HL-60/S4 treated with retinoic acid at 250 ng/mL for 4 days and 3 days (cell line): ENCODE measurements around the gene DAZL.

Experiments
- in situ Hi-C: fragments of 300-500 bp; cut with MboI; formaldehyde crosslinking; loops from 2 replicates; pipeline ENCODE4 v1.7.0; 2022; ENCODE audit warnings: low sequenced_read_pairs

Gene DAZL

DNA sequence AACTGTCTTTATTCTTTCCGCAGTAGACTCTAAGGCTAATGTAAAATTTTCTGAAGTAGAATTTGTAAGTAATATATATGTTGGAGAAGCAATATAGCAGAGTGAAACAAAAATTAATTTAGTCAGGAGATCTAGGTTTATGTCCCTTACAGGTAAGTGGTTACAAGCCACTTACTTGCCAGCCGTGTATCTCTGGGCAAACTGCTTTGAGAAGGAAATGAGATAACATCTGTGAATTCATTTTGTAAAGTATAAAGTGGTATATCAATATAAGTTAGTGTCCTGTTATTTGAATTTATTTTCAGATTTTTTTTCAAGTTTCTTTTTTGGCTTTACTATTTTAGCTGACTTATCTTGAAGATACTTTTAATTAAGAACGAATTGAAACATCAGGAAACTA is 5.5 kb downstream of the DAZL start:
- in situ Hi-C loops: loop anchor here (25.0 kb wide), 3 partner anchors 638 to 1238 kb away; no protein-coding TSS in a partner anchor

DNA sequence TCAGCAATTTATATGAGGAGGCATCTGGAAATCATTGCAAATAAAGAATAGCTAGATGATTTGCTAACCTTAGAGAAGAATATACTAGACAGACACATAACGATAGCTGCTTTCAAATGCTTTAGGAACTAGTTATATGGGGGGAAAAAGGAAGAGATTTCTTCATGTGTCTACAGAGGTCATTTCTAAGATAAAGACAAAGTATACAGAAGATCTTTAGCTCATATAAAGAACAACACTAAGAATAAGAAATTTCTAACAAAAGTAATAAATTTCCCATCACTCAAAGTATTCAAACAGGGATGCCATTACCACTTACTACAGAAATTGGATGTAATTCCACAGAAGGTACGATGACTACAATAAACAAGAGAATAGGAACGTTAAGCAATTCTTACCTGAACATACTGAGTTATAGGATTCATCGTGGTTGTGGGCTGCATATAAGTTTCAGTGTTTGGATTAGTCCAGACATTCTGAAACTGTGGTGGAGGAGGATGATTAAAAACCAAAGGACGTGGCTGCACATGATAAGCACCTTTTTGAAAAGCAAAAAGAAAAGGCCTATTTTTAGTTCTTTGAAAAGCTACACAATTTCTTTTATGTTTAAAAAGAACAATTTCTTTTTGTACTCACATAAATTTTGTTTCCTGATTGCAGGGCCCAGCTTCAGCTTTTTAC is 8.7 kb downstream of the DAZL start:
- in situ Hi-C loops: loop anchor here (25.0 kb wide), 1 partner anchor 816 kb away; no protein-coding TSS in a partner anchor

DNA sequence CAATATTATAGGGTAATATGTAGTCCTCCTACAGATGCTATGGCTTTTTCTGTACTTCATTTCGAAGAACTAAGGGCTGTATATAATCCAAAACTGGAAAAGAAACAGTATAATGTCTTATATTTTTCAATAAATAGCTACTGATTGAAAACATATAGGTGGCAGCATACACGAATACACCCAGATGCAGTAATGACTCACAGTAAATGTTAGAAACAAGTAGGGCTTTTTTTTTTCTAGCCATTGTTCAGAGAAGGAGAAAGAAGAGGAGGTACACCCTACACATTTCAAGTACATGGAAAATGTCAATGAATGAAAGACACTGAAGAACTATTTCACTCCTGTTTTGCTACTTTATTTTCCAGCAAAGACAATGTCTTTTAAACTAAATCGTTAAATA is 9.4 kb downstream of the DAZL start:
- in situ Hi-C loops: loop anchor here (25.0 kb wide), 1 partner anchor 817 kb away; no protein-coding TSS in a partner anchor

DNA sequence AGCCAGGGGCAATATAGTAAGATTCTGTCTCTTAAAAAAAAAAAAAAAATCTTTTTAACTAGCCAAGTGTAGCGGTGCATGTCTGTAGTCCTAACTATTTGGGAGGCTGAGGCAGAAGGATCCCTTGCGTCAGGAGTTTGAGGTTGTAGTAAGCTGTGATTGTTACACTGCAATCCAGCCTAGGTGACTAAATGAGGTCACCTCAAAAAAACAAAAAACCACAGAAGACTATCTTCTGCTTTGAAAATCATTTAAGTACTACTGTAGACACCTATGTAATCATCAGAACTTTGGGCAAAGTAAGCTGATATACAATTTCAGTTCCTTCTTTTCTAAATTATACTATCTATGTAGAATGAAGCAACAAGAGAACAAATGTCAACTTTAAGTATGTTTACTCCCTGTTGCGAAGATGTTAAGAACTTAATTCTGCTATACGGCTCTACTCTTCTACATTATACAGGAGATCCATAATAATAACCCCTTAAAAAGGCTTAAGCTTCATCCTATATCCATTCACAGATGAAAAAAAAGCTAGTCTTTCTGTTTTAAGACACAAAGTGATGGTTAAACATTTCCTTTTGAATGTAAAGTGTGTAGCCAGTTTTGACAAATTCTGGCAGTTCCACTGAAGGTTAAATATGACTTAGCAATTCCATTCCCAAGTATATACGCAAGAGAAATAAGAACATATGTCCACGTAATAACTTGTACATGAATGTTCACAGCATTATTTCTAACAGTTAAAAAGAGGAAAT is 15.2 kb downstream of the DAZL start:
- in situ Hi-C loops: loop anchor here (25.0 kb wide), 1 partner anchor 822 kb away; no protein-coding TSS in a partner anchor

DNA sequence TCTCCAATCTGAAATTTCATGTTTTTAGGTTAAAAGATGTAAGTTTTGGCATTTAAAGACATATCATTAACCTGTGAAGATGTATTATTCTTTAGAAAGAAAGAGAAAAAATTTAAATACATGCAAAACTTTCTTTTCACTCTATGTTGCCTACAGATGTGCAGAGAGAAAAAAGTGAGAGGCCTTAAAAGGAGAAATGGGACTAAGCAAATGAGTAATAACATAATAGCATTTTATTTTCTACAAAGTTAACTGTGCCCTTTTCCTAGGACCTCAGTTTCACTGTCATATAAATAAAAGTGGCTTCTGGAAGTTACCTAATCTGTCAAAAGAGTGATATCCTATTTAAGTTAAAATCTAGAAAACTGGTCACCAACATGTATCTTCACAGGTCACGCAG is 16.1 kb downstream of the DAZL start:
- in situ Hi-C loops: loop anchor here (25.0 kb wide), 1 partner anchor 823 kb away; no protein-coding TSS in a partner anchor

DNA sequence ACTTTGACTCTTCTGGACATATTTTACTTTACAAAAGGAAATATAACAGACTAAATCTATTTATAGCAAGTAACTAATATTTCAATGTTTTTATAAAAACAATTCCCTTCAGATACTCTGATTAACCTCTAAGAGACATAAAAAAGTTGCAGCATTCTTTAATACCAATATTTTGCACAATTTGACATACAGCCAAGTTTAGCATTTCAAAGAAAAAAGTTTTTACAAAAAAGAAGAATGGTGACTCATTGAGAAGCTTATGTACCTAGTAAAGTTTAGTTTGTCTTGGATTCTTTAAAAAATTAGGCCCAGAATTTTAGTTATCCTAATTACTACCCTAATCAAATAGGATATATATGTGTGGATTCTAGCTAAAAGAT is 17.6 kb downstream of the DAZL start:
- in situ Hi-C loops: loop anchor here (25.0 kb wide), 1 partner anchor 825 kb away; no protein-coding TSS in a partner anchor

DNA sequence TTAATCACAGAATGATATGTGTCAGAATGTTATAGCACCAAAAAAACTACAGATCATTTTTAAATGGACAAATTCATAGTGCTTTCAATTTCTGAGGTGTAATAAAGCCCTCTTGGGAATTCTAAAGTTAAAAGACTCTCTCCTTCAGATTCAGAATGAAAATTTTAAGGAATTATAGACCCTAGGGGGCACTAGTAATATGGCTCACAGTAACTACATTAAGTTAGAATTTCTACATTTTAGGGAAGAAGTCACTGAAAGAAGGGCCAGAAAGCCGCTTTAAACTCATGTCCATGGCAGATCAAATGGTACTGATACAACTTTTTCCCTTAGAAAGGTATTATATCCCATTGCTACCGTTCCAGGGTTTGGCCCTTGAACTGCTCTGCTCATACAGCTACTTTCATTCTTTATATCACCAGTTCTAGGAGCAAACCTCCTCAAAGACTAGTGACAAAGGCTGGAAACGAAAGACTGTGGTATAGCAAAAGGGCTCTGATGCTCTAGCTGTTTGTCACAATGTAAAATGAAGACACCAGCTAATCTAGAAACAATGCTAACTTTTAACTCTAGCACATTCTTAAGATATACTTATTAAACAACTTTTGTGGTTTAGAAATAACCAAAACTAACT is 18.1 kb downstream of the DAZL start:
- in situ Hi-C loops: loop anchor here (25.0 kb wide), 1 partner anchor 825 kb away; no protein-coding TSS in a partner anchor

DNA sequence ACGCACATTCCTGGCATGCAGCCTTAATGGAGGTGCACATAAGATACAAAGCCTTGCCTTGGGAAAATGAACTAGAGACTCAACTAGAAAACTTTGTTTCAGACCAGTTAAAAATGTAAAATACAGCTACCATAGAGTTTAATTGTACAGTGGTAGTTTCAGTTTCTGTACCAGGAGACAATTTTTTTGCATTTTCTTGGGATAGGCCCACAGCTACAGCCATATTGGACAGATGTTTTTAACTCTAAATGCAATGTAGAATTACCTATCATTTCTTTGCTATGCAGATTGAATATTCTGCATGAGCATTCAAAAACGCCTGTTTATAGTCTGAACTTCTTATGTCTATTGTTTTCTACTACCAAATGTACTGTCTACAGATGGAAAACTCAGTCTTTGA is 20.3 kb downstream of the DAZL start:
- in situ Hi-C loops: loop anchor here (25.0 kb wide), 1 partner anchor 827 kb away; no protein-coding TSS in a partner anchor

DNA sequence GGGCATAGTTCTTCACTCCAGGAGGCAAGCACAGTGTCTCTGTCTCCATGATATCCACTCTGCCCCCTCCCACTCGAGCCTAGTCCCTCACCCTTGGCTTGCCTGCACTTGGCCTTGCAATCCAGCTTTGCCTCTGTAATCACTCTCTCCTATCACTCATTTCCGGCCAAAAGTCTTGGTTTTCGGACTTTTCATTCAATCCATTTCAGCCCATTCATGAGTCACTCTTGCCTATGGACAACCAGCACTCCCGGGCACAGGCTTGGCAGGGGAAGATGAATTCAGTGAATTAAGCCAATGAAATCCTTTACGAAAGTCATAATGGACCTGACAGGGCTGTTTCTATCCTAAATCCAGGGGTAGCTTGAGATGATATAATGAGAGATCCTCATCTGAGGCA is 21.7 kb downstream of the DAZL start:
- in situ Hi-C loops: loop anchor here (25.0 kb wide), 1 partner anchor 829 kb away; no protein-coding TSS in a partner anchor

DNA sequence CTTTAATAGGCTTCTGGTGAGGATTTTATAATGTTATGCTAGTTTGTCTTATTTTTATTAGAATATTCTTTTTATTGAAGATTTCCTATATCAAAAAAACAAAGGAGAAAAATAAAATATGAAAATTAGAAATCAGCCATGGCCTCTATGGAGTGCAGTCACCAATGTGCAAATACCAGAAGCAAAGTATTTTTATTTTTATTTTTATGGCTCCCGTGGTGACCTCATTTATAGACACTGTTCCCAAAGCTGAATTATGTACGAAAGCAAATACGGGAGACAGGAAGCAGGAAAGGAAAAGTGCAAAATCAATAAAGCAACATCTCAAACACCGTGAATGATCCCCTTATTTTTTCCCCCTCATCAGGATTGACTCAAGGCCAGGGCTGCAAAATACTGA is 35.1 kb downstream of the DAZL start:
- in situ Hi-C loops: no loop called here

DNA sequence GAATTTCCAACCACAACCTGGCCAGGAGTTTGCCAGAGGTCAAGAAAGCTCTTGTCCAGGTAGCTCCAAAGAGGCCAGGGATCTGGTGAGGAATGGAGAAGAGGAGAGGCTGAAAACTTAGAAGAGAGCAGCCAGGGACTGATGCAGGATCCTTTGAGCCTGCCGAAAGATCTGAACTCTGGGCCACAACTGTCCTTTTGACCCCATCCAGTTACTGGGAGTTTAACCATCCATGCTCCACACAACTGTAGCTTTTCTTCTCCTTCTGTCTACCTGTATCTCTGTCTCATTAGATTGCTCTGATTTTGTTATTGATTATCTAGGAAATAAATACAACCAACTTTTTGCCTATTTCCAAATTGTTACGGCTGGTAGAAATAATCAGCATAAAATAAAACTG is 36.7 kb downstream of the DAZL start:
- in situ Hi-C loops: no loop called here

DNA sequence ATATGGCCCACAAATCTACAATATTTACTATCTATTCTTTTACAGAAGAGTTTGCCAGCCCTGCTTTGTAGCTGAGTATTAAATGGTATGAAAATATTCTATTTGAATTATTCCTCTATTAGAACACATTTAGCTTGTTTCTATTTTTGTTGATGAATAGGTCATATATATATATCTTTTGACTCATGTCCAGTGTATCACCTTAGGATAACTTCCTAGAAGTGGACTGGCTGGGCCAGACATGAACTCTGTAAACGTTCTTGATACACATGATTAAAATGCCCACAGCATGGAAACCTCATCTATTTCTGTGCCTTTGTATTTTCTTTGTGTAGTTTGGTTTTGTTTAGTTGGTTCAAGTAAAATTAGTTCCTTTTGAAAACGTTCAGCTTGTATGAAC is 37.1 kb downstream of the DAZL start:
- in situ Hi-C loops: no loop called here

DNA sequence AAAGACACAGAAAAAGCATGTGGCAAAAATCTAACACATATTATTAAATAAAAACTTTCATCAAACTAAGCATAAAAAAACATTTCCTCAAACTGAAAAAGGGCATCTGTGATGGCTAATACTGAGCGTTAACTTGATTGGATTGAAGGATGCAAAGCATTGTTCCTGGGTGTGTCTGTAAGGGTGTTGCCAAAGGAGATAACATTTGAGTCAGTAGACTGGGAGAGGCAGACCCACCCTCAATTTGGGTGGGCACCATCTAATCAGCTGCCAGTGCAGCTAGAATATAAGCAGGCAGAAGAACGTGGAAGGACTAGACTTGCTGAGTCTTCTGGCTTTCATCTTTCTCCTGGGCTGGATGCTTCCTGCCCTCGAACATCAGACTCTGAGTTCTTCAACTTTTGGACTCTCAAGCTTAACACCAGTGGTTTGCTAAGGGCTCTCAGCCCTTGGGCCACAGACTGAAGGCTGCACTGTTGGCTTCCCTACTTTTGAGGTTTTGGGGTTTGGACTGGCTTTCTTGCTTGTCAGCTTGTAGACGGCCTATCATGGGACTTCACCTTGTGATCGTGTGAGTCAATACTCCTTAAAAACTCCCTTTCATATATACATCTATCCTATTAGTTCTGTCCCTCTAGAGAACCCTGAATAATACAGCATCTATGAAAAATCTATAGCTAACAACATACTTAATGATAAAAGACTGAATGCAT is 45.4 kb downstream of the DAZL start:
- in situ Hi-C loops: loop anchor here (10.0 kb wide), 1 partner anchor 275 kb away; no protein-coding TSS in a partner anchor

DNA sequence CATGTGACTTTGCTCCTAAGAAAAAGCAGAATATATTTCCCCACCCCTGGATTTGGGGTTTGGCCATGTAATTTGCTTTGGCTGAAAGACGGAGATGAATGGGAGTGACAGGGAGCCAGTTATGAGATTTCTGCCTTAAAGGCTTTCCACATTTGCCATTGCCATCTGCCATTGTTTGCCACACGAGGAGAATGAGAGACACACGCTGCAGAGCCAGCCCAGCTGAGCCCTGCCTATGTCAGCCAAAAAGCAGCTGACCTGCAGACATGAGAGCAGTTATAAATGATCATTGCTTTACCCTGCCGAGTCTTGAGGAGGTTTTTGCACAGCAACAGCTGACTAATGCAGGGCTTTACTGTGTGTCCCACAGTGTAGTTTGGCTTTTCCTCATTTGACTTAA is 51.1 kb downstream of the DAZL start:
- in situ Hi-C loops: loop anchor here (10.0 kb wide), 1 partner anchor 269 kb away; no protein-coding TSS in a partner anchor

DNA sequence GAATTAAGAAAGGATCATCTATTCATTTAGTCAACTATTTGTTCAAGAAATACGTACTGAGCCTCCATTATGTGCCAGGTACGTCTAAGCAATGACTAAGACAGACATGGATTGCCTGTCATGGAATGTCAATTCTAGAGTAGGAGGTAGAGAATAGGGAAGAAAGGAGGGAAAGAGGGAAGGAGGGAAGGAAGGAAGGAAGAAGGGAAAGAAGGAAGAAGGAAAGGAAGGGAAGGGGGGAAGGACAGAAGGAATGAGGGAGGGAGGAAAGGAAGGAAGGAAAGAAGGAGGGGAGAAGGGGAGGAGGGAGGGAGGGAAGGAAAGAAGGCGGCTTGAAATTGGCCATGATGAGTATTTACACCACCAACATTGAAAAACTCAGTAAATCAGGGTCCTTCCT is 52.5 kb downstream of the DAZL start:
- in situ Hi-C loops: loop anchor here (10.0 kb wide), 1 partner anchor 268 kb away; no protein-coding TSS in a partner anchor

DNA sequence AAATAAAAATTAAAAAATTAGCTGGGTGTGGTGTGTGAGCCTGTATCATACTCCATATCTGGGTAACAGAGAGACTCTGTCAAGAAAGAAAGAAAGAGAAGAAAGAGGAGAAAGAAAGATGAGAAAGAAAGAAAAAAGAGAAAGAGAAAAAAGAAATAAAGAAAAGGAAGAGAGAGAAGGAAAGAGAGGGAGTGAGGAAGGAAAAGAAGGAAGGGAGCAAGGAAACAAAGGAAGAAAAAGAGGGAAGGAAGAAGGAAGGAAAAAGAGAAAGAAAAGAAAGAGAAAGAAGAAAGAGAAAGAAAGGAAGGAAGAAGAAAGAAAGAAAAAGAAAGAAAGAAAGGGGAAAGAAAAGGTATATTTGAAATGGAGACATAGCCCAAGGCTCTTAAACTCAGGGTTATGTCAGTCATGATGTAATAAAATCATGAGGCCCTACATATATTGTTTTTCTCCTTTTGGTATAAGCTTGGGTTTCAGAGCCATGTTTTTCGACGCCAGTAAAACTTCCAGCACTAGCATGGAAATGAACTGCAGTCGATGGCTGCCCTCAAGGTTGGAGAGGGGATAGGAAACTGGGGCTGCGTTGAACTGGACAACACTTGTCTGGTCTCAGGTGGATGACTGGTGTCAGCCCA is 53.8 kb downstream of the DAZL start:
- in situ Hi-C loops: loop anchor here (10.0 kb wide), 1 partner anchor 267 kb away; no protein-coding TSS in a partner anchor

DNA sequence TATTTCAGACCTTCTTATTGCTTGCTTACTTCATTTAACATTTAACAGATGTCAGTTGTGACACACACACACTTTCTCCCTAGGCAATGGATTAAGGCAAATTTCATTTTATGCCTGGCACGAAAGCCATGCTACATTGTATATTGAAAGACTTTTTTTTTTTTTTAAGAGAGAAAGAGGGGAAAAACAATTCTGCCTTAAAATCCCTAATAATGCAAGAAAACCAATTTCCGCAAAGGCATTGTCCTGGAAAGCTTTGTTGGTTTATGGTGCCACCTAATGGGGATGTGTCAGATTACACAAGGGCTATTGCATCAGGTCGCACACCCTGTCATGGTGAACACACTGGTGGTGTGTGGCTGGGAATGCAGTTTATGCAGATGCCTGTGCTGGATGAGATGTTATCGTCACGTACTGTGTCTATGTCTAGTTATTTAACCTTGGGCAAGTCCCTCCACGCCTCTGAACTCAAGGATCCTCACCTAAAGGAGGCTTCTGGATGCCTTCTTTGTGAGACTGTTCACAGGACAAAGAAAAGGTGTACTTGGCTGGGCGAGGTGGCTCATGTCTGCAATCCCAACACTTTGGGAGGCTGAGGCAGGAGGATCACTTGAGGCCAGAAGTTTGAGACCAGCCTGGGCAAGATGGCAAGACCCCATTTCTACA is 54.4 kb downstream of the DAZL start:
- in situ Hi-C loops: loop anchor here (10.0 kb wide), 1 partner anchor 266 kb away; no protein-coding TSS in a partner anchor

DNA sequence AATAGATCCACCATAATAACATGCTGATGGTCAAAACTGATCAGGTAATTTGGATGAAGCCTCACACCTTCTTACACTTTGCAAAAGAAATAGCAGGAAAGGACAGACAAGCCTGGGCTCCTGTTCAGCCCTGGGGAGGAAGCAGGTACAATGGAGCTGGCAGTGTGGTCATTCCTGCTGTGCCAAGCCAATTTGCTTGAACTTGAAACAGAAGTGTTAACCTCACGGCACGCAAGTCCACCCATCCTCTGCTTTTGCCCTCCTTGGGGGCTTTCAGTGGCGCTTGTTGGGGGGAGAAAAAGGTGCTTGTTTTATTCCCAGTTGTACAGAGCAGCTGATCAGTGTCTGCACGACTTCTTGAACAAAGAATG is 54.9 kb downstream of the DAZL start:
- in situ Hi-C loops: loop anchor here (10.0 kb wide), 1 partner anchor 265 kb away; no protein-coding TSS in a partner anchor

DNA sequence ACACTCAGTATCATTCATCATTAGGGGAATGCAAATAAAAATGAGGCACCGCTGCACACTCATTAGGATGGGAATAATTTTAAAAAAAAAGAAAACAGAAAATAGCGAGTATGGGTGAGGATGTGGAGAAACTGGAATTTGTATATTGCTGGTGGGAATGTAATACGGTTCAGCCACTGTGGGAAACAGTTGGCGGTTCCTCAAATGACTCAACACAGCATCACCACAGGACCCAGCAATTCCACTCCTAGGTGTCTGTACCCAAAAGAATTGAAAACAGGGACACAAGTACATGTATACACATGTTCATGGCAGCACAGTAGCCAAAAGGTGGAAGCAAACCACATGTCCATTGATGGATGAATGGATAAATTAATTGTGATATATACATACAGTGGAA is 56.5 kb downstream of the DAZL start:
- in situ Hi-C loops: no loop called here
